ENCODE results near the gene GPC6.

GRCh38 chr13:94119360-94119936 lies 892.8 kb downstream of the GPC6 start:
- no peak for TF ChIP-seq EZH2phosphoT487 (conservative IDR thresholded peaks at IDR 0.05; ENCODE audit: low read length)
- no peak for TF ChIP-seq CTCF (IDR thresholded peaks at IDR 0.05; ENCODE audit: insufficient read depth, low read length, poor library complexity, severe bottlenecking)
